HepG2 (cell line): Measurements from ENCODE around the gene EPB41L4A. TPM values are rescaled to one million over a fixed set of nuclear protein-coding genes. Genes with fewer than 3 reads are reported as not detected.

Experiments used
- ATAC-seq: fragments of 200-7000 bp; cut with Tn5 transposase; 3 replicates; pipeline ENCODE4 v1.9.1; 2020; ENCODE audit warnings: mild to moderate bottlenecking, moderate library complexity
- BruUV-seq: library from RNA; stranded (reverse); fragments of 400-500 nt; replicated peaks from 2 replicates; lab custom pipeline; 2021; lab: Mats Ljungman, UMichigan
- CTCF ChIA-PET: fragments of 300-600 bp; formaldehyde crosslinking; extraction: SDS; loops from one replicate; lab custom pipeline; 2021; ENCODE audit warnings: low total read pairs, inconsistent platforms, low intra/inter-chr PET ratio; lab: Yijun Ruan, JAX
- POLR2A ChIA-PET: fragments of 350-600 bp; sonication (Branson Sonifier 250); formaldehyde crosslinking; loops from one replicate; lab custom pipeline; 2020; ENCODE audit warnings: antibody characterized with exemption, inconsistent platforms; lab: Yijun Ruan, JAX
- DNase-seq: peaks from one replicate; pipeline ENCODE4 v3.0.0-alpha.2; 2015; ENCODE audit warnings: low spot score
- FAIRE-seq: peaks from 3 replicates; lab custom pipeline; 2011; peaks lifted over from hg19 to GRCh38; lab: Jason Lieb, UNC
- H2AFZ ChIP-seq: one replicate; pipeline ENCODE4 v1.6.1; 2011; ENCODE audit warnings: low read length, inconsistent platforms
- H3K27ac ChIP-seq: fragments of 300-600 bp; 3 replicates; pipeline ENCODE4 v1.8.0; 2011; ENCODE audit warnings: mixed run types, mild to moderate bottlenecking, mixed read lengths, low read length, inconsistent platforms; ENCODE audit not compliant: insufficient read depth; ENCODE audit errors: extremely low read length
- H3K27me3 ChIP-seq, 2 experiments: fragments of 200-600 bp in 1 of 2; 2 replicates in 1 of 2; 3 replicates in 1 of 2; pipeline versions ENCODE4 v1.6.0 to v1.8.0; 2011; ENCODE audit warnings: low read length in 2 of 2, mild to moderate bottlenecking in 2 of 2, moderate library complexity in 2 of 2, inconsistent platforms in 1 of 2; ENCODE audit not compliant: insufficient read depth in 2 of 2, control insufficient read depth in 1 of 2
- H3K36me3 ChIP-seq, 2 experiments: fragments of 200-600 bp in 1 of 2; replicated peaks in 1 of 2; 2 replicates in 1 of 2; 3 replicates in 1 of 2; pipeline versions ENCODE4 v1.5.1 to v1.8.0; 2011; ENCODE audit warnings: low read length in 2 of 2, inconsistent platforms in 1 of 2; ENCODE audit not compliant: insufficient read depth in 2 of 2, control insufficient read depth in 1 of 2
- H3K4me1 ChIP-seq: 2 replicates; pipeline ENCODE4 v1.5.1; 2012; ENCODE audit warnings: low read length, inconsistent platforms; ENCODE audit not compliant: insufficient read depth
- H3K4me2 ChIP-seq: 2 replicates; pipeline ENCODE4 v1.6.0; 2011; ENCODE audit warnings: low read depth, low read length, inconsistent platforms
- H3K4me3 ChIP-seq, 3 experiments: fragments of 200-600 bp in 1 of 3; sonication (generic), shearing (Covaris generic) in 1 of 3; replicated peaks in 1 of 3; 2 replicates each; pipeline ENCODE4 v1.5.1; 2011 to 2016; ENCODE audit warnings: low read length in 3 of 3, inconsistent platforms in 2 of 3, low read depth in 2 of 3, mild to moderate bottlenecking in 2 of 3, control low read depth in 1 of 3, mixed read lengths in 1 of 3; ENCODE audit not compliant: insufficient read depth in 1 of 3
- H3K79me2 ChIP-seq: one replicate; pipeline ENCODE4 v1.6.1; 2011; ENCODE audit warnings: low read length, inconsistent platforms; ENCODE audit not compliant: insufficient read depth
- H3K9ac ChIP-seq: 2 replicates; pipeline ENCODE4 v1.6.0; 2011; ENCODE audit warnings: mild to moderate bottlenecking, low read depth, low read length, inconsistent platforms; ENCODE audit not compliant: insufficient read depth
- H3K9me3 ChIP-seq: 2 replicates; pipeline ENCODE4 v1.5.1; 2012; ENCODE audit warnings: mild to moderate bottlenecking, low read length
- H4K20me1 ChIP-seq: 2 replicates; pipeline ENCODE4 v1.6.0; 2011; ENCODE audit warnings: inconsistent platforms, mild to moderate bottlenecking, low read length, moderate library complexity; ENCODE audit not compliant: insufficient read depth
- CENPX ChIP-seq: sonication (generic); formaldehyde crosslinking; IDR thresholded peaks from 2 replicates; pipeline ENCODE4 v1.9.0; 2021; ENCODE audit warnings: mild to moderate bottlenecking, missing genetic modification reagents, moderate library complexity
- FOXO1 ChIP-seq: sonication (generic); formaldehyde crosslinking; IDR thresholded peaks from 2 replicates; pipeline ENCODE4 v1.4.0; 2020; ENCODE audit warnings: missing genetic modification reagents
- ZGPAT ChIP-seq: IDR thresholded peaks from 2 replicates; pipeline ENCODE4 v1.6.1; 2016; ENCODE audit warnings: mild to moderate bottlenecking
- ZNF256 ChIP-seq: sonication (generic); formaldehyde crosslinking; conservative IDR thresholded peaks from 2 replicates; pipeline ENCODE4 v1.4.0; 2020; ENCODE audit warnings: missing genetic modification reagents
- ZNF30 ChIP-seq: sonication (generic); formaldehyde crosslinking; IDR thresholded peaks from 2 replicates; pipeline ENCODE4 v1.5.0; 2020; ENCODE audit warnings: mild to moderate bottlenecking, missing genetic modification reagents
- WGBS: methylation state at CpG from one replicate; pipeline ENCODE4 v1.1.6; 2017; ENCODE audit warnings: low lambda C conversion rate; 5-methylcytosine and 5-hydroxymethylcytosine counted together
- in situ Hi-C: cut with HindIII; loops from 2 replicates; pipeline ENCODE4 v1.10.0; 2017; ENCODE audit warnings: low pct_unique_long_range_greater_than_20kb; ENCODE audit not compliant: extremely low pct_ligation_motif_present
- intact Hi-C: fragments of 100-400 bp; cut with micrococcal nuclease; formaldehyde crosslinking; loops from one replicate; pipeline ENCODE4 v1.10.0; 2022; ENCODE audit not compliant: unreplicated experiment
- polyA plus RNA-seq, 8 experiments: library from polyadenylated mRNA; depleted of rRNA in 3 of 8; stranded (reverse) in 7 of 8; unstranded in 1 of 8; fragments of >200 nt; fragmentation: Illumina TruSeq in 4 of 8; extraction: Trizol in 4 of 8; gene quantifications; 2 replicates each; pipeline versions ENCODE4 v1.2.1 to v1.2.3, GENCODE V29; 2011 to 2016; ENCODE audit warnings: low read depth in 4 of 8, missing spikeins in 1 of 8, mixed read lengths in 1 of 8; ENCODE audit not compliant: insufficient read depth in 1 of 8
- total RNA-seq, 5 experiments: library from RNA; depleted of rRNA; stranded (reverse); fragments of >200 nt; fragmentation: Illumina TruSeq; extraction: Trizol; gene quantifications; 2 replicates each; pipeline ENCODE4 v1.2.3, GENCODE V29; 2016; ENCODE audit warnings: low read depth in 1 of 5
- TF ChIP-seq, protein P1 (sequence below): sonication (generic); formaldehyde crosslinking; IDR thresholded peaks from 2 replicates; pipeline ENCODE4 v1.4.0; 2020; ENCODE audit warnings: mild to moderate bottlenecking, missing genetic modification reagents, borderline replicate concordance

Gene EPB41L4A
- total and polyA plus RNA-seq, 2 of the 13 experiments (the other 11 are each of a cell fraction or from before 2014, with no cell fraction given) = 0.07 TPM; not detected in 1

GRCh38 chr5:112403069-112403468 lies 16.0 kb downstream of the EPB41L4A start:
- no peaks in the 10 kb centered on the region for H3K36me3 ChIP-seq
- no peak overlapping the region for H3K4me2 ChIP-seq
- no peak overlapping the region for H3K27ac ChIP-seq
- intact Hi-C loops = no loop called here
- 0% methylated on average over 1 of the region's 1 CpG for WGBS
- H3K27me3 ChIP-seq = peaks cover 0 to 13% of the 10 kb centered on the region in 2 experiments; a peak in 2 of 5 replicates
- no peaks in the 10 kb centered on the region for H3K9me3 ChIP-seq
- no peaks in the 10 kb centered on the region for H3K4me1 ChIP-seq
- no peak overlapping the region for H3K4me3 ChIP-seq
- H3K79me2 ChIP-seq = no peaks in the 10 kb centered on the region
- ATAC-seq = no peak
- ChIA-PET CTCF (no interaction called here), POLR2A (no interaction called here)
- H4K20me1 ChIP-seq = no peaks in the 10 kb centered on the region
- BruUV-seq = no TSS peak
- no peak for FAIRE-seq
- H2AFZ ChIP-seq = no peak overlapping the region
- H3K9ac ChIP-seq = no peak overlapping the region
- DNase-seq = no peak
- in situ Hi-C loops = no loop called here
- TF ChIP-seq ZGPAT (CRISPR knock-in tag) (no peak), CENPX (no peak), FOXO1 (CRISPR knock-in tag) (no peak), ZNF30 (CRISPR knock-in tag) (no peak), ZNF256 (CRISPR knock-in tag) (no peak)
- TF ChIP-seq, protein P1, sequence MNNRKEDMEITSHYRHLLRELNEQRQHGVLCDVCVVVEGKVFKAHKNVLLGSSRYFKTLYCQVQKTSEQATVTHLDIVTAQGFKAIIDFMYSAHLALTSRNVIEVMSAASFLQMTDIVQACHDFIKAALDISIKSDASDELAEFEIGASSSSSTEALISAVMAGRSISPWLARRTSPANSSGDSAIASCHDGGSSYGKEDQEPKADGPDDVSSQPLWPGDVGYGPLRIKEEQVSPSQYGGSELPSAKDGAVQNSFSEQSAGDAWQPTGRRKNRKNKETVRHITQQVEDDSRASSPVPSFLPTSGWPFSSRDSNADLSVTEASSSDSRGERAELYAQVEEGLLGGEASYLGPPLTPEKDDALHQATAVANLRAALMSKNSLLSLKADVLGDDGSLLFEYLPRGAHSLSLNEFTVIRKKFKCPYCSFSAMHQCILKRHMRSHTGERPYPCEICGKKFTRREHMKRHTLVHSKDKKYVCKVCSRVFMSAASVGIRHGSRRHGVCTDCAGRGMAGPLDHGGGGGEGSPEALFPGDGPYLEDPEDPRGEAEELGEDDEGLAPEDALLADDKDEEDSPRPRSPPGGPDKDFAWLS (CRISPR knock-in tag) = no peak
